Uterus (tissue), 4 donors: ENCODE measurements around the gene SFR1. TPM values are rescaled to one million over a fixed set of nuclear protein-coding genes. Genes with fewer than 3 reads are reported as not detected.
A peak's percentile ranks its signal among the peaks of the same experiment; 100 is the strongest.

ENCODE experiments used
- DNase-seq, 2 donors: peaks; one replicate each; pipeline ENCODE4 v3.0.0-alpha.2; 2019 to 2020
- H3K27ac ChIP-seq, 2 donors: fragments of 200-600 bp; sonication (generic); 1 replicate in 1 of 2; 2 replicates in 1 of 2; pipeline ENCODE4 v1.5.1; 2016 to 2018
- H3K27me3 ChIP-seq, 2 donors: fragments of 200-600 bp; sonication (generic); one replicate each; pipeline ENCODE4 v1.5.1; 2018 to 2019; ENCODE audit warnings: control low read depth in 1 of 2
- H3K36me3 ChIP-seq, 2 donors: fragments of 200-600 bp; sonication (generic); one replicate each; pipeline ENCODE4 v1.5.1; 2019; ENCODE audit warnings: control low read depth in 1 of 2
- H3K4me1 ChIP-seq, 2 donors: fragments of 200-600 bp; sonication (generic); one replicate each; pipeline ENCODE4 v1.5.1; 2018 to 2019; ENCODE audit warnings: control low read depth in 1 of 2
- H3K4me3 ChIP-seq, 2 donors: fragments of 200-600 bp; sonication (generic); 1 replicate in 1 of 2; 2 replicates in 1 of 2; pipeline ENCODE4 v1.5.1; 2018 to 2019; ENCODE audit warnings: mild to moderate bottlenecking in 1 of 2
- H3K9me3 ChIP-seq, 2 donors: fragments of 200-600 bp; sonication (generic); one replicate each; pipeline ENCODE4 v1.5.1; 2019; ENCODE audit warnings: control low read depth in 1 of 2
- POLR2A ChIP-seq, 2 donors: fragments of 450-650 bp; IDR thresholded peaks; one replicate each; pipeline ENCODE4 v1.6.1; 2016; ENCODE audit warnings: antibody characterized with exemption in 2 of 2, mild to moderate bottlenecking in 1 of 2, moderate library complexity in 1 of 2
- intact Hi-C: fragments of 100-400 bp; cut with DNase I; formaldehyde crosslinking; loops from one replicate; pipeline ENCODE4 v1.15.1; 2023; ENCODE audit warnings: low total_unique reads
- total RNA-seq, 4 donors: library from RNA; depleted of rRNA in 3 of 4; stranded (reverse); fragments of >200 nt in 3 of 4; gene quantifications; one replicate each; pipeline versions ENCODE4 v1.1.0 to v1.2.4, GENCODE V29; 2014 to 2023
- TF ChIP-seq, protein P1 (sequence below), 4 experiments: fragments of 200-600 bp in 2 of 4; fragments of 450-650 bp in 2 of 4; sonication (generic) in 2 of 4; IDR thresholded peaks; one replicate each; pipeline ENCODE4 v1.5.1; 2016 to 2019; ENCODE audit warnings: antibody characterized with exemption in 4 of 4, mild to moderate bottlenecking in 2 of 4, moderate library complexity in 1 of 4
- donor health status: DM: yes; HTN: yes; CAD: no.

SFR1 gene
- total RNA-seq, 4 donors from 2014 or later = 4.1 to 12.8 (median 10.5) TPM

DNA sequence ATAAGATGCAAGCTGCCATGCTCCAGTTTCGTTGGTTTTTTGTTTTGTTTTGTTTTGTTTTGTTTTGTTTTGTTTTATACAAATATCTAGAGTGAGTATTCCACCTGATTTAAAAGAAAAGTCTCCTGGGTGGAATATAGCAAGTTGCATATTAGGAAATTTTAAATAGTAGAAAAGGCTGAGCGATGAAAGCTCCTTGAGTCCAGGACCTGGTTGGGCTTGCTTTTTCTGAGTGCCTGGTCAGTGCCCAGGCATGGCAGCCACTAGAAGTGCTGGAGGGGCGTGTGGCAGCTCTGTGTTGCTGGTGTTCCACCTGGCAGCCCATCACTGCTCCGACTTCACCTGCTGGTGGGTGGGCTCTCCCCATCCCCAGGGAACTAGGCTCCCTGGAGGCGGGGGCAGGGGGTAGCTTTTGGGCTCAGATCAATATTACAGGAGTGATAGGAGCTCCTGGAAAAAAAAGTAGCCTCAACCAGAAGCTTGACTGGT is 44.3 kb upstream of the SFR1 start:
- intact Hi-C loops = no loop called here
- TF ChIP-seq, protein P1, sequence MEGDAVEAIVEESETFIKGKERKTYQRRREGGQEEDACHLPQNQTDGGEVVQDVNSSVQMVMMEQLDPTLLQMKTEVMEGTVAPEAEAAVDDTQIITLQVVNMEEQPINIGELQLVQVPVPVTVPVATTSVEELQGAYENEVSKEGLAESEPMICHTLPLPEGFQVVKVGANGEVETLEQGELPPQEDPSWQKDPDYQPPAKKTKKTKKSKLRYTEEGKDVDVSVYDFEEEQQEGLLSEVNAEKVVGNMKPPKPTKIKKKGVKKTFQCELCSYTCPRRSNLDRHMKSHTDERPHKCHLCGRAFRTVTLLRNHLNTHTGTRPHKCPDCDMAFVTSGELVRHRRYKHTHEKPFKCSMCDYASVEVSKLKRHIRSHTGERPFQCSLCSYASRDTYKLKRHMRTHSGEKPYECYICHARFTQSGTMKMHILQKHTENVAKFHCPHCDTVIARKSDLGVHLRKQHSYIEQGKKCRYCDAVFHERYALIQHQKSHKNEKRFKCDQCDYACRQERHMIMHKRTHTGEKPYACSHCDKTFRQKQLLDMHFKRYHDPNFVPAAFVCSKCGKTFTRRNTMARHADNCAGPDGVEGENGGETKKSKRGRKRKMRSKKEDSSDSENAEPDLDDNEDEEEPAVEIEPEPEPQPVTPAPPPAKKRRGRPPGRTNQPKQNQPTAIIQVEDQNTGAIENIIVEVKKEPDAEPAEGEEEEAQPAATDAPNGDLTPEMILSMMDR (IDR thresholded peaks at IDR 0.05) = no peak
- TF ChIP-seq POLR2A (IDR thresholded peaks at IDR 0.05) = no peak
- H3K9me3 ChIP-seq = no peaks in the 10 kb centered on the region
- DNase-seq = no peak
- no peaks in the 10 kb centered on the region for H3K27me3 ChIP-seq
- H3K36me3 ChIP-seq = no peaks in the 10 kb centered on the region
- no peak overlapping the region for H3K27ac ChIP-seq
- H3K4me3 ChIP-seq = no peak overlapping the region
- H3K4me1 ChIP-seq = no peaks in the 10 kb centered on the region

DNA sequence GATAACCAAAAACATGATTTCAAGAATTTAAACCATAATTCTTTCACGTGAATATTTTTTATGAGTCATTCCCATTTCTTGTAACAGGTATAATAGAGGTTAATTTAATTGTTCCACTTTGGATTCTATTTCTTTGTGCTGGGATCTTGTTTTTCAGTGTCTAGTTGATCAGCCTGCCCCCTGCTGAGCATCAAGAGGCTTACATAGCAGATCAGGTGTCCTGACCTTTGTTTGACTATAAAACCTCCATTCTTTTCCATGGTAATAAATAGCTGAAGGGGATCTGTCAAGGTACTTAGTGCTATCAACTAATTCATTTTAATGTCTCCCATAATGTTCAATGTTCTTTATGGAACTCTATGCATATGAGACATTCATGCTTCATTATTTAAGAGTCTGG is 41.2 kb upstream of the SFR1 start:
- H3K27ac ChIP-seq = no peak overlapping the region
- DNase-seq = no peak
- intact Hi-C loops = no loop called here

DNA sequence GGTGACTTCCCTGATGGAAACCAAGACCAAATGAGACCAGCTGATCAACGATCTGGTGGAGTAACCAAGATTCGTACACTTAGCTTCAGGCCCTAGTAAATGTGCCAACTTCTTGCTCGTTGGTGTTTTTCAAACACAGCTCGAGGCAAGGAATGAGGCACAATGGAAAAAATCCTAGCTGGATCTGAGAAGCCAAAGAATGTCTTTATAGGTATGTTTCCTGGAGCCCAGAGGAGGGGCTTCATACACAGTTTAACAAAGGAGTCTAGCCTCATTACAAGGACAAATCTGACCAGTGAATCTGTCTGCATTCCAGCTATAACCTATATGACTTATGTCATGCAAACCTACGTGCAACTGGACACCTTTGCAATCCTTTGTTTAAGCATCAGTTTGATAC is 40.0 kb upstream of the SFR1 start:
- Histone ChIP-seq H3K4me1 (no peaks in the 10 kb centered on the region), H3K9me3 (no peaks in the 10 kb centered on the region), H3K36me3 (no peaks in the 10 kb centered on the region), H3K27ac (no peak overlapping the region), H3K4me3 (no peak overlapping the region), H3K27me3 (no peaks in the 10 kb centered on the region)
- intact Hi-C loops = no loop called here
- TF ChIP-seq, protein P1 (IDR thresholded peaks at IDR 0.05) = no peak
- TF ChIP-seq POLR2A (IDR thresholded peaks at IDR 0.05) = no peak
- DNase-seq = no peak

More for the DNA sequence above, 41.2 kb upstream of the SFR1 start:
- H3K9me3 ChIP-seq = no peaks in the 10 kb centered on the region
- H3K27me3 ChIP-seq = no peaks in the 10 kb centered on the region
- H3K4me3 ChIP-seq = no peak overlapping the region
- H3K36me3 ChIP-seq = no peaks in the 10 kb centered on the region
- TF ChIP-seq, protein P1 (IDR thresholded peaks at IDR 0.05) = peak in 2 of 4 experiments; percentile 26 to 28
- no peak for TF ChIP-seq POLR2A (IDR thresholded peaks at IDR 0.05)
- H3K4me1 ChIP-seq = no peaks in the 10 kb centered on the region

DNA sequence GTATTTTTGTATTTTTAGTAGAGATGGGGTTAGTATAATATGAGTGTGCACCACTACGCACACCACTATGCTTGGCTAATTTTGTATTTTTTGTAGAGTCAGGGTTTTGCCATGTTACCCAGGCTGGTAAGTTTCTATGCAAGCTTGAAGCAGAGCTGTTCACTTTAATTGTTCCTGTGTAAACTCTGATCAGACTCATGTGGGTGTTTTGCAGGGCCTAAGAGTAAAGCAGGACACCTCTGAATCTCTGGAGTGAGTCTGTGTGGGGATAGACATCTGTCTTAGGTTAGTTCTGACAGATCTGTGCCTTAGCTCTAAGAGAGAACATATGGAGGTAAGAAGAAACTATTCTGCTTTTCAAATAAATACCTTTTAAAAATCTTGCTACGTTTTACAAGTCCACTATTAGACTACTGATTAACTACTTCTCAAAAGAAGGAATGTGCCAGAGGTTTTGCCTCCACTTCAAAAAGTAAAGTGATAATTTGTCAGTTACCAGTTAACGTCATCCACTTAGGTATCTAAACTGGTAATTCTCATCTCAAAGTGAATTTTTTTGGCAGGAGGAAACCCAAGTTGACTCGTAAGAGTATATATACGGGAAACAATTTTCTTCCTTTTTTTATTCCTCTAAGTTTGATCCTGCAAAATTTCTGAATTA is 37.4 kb upstream of the SFR1 start:
- Histone ChIP-seq H3K4me3 (no peak overlapping the region), H3K27me3 (no peaks in the 10 kb centered on the region), H3K36me3 (no peaks in the 10 kb centered on the region), H3K4me1 (no peaks in the 10 kb centered on the region), H3K27ac (no peak overlapping the region), H3K9me3 (no peaks in the 10 kb centered on the region)
- intact Hi-C loops = no loop called here
- DNase-seq = no peak
- no peak for TF ChIP-seq POLR2A (IDR thresholded peaks at IDR 0.05)
- TF ChIP-seq, protein P1 (IDR thresholded peaks at IDR 0.05) = no peak

DNA sequence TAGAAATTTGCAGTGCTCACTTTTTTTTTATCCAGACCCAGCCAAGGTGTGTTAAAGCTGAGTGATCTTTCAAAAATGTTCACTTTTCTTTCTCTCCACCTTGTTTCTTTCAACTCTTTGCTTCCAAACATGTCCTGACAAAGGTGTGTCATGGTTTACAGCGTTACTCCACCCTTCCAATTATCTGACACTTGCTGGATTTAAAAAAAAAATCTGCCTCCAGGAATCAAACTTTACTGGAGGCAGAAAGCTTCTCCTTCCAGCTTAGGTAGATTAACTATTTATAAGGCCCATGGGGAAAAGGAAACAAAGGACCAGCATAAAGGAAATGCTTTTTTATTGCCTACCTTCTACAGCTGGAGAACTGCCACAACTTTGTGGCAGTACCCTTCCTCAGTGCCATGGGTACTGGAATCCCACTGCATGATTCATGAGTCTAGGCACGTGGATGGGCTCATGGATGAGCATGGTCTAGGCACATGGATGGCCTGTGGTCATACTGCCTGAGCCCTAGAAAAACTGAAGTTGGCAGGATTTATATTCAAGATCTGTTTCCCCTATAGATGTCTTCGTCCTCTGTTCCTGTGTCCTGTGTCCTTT is 36.1 kb upstream of the SFR1 start, which contains the start of gene COL17A1:
Gene COL17A1 (minus strand): TSS at position 80 of the 600 bp plus-strand sequence. CDS start 5,207 bp downstream, outside the sequence.
- no peaks in the 10 kb centered on the region for H3K36me3 ChIP-seq
- no peak for TF ChIP-seq POLR2A (IDR thresholded peaks at IDR 0.05)
- TF ChIP-seq, protein P1 (IDR thresholded peaks at IDR 0.05) = no peak
- no peak for DNase-seq
- H3K4me1 ChIP-seq = no peaks in the 10 kb centered on the region
- no peak within 1 kb of the TSS for H3K4me3 ChIP-seq
- intact Hi-C loops = no loop called here
- H3K9me3 ChIP-seq = no peaks in the 10 kb centered on the region
- no peak within 1 kb of the TSS for H3K27ac ChIP-seq
- H3K27me3 ChIP-seq = no peaks in the 10 kb centered on the region
